Measurements from ENCODE around the gene MROH2A.

The MROH2A gene

DNA sequence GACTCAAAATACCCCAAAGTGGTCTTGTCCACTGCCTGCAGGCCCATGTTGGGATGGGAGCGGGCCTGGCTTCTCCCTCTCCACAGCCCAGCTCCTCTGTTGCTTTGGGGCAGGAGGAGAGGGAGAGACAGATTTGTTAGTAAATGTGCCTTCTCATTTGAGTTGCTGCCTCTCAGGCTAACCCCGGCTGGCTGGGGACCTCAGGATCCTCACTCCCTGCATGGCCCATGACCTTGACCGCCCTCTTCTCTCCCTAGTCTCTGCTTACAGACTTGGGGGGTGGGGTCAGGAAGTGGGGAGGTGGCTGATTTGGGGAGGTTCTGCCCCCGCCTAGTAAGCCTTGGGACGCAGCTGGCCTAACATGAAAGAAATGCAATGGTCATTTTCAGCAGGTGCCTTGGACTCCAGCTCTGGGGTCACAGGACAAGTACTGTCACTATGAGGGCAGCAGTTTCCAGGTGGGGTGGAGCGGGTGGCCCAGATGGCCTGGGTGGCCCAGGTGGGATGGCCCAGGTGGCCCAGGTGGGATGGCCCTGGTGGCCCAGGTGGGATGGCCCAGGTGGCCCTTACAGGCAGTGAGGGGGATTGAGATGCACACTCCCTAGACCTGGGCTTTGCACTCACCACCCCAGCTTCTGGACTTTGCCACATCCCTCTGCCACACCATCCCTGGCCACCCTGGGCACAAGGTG, 52.1 kb downstream of the MROH2A start:
- Histone ChIP-seq H3K4me2 (ENCODE audit: low read length) (no peak overlapping the region), H3K9me3 (ENCODE audit: insufficient read depth, low read length) (no peaks in the 10 kb centered on the region), H2AFZ (ENCODE audit: low read depth, low read length) (no peak overlapping the region), H3K4me3 (ENCODE audit: low read length) (no peak overlapping the region), H3K27me3 (ENCODE audit: low read depth, low read length) (no peaks in the 10 kb centered on the region), H3K27ac (ENCODE audit: low read length) (no peak overlapping the region), H3K79me2 (ENCODE audit: low read length) (no peaks in the 10 kb centered on the region), H4K20me1 (ENCODE audit: insufficient read depth, low read length) (peaks cover 2% of the 10 kb centered on the region; the same call in 1 of the 2 replicates), H3K36me3 (replicated peaks; ENCODE audit: low read depth, low read length) (peaks cover 7% of the 10 kb centered on the region), H3K4me1 (ENCODE audit: low read length) (no peaks in the 10 kb centered on the region), H3K9ac (ENCODE audit: low read length) (no peak overlapping the region)
- TF ChIP-seq, protein P1, sequence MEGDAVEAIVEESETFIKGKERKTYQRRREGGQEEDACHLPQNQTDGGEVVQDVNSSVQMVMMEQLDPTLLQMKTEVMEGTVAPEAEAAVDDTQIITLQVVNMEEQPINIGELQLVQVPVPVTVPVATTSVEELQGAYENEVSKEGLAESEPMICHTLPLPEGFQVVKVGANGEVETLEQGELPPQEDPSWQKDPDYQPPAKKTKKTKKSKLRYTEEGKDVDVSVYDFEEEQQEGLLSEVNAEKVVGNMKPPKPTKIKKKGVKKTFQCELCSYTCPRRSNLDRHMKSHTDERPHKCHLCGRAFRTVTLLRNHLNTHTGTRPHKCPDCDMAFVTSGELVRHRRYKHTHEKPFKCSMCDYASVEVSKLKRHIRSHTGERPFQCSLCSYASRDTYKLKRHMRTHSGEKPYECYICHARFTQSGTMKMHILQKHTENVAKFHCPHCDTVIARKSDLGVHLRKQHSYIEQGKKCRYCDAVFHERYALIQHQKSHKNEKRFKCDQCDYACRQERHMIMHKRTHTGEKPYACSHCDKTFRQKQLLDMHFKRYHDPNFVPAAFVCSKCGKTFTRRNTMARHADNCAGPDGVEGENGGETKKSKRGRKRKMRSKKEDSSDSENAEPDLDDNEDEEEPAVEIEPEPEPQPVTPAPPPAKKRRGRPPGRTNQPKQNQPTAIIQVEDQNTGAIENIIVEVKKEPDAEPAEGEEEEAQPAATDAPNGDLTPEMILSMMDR (IDR thresholded peaks at IDR 0.05; ENCODE audit: low read depth, low read length): no peak
- TF ChIP-seq EZH2phosphoT487 (IDR thresholded peaks at IDR 0.05; ENCODE audit: low read depth): no peak

DNA sequence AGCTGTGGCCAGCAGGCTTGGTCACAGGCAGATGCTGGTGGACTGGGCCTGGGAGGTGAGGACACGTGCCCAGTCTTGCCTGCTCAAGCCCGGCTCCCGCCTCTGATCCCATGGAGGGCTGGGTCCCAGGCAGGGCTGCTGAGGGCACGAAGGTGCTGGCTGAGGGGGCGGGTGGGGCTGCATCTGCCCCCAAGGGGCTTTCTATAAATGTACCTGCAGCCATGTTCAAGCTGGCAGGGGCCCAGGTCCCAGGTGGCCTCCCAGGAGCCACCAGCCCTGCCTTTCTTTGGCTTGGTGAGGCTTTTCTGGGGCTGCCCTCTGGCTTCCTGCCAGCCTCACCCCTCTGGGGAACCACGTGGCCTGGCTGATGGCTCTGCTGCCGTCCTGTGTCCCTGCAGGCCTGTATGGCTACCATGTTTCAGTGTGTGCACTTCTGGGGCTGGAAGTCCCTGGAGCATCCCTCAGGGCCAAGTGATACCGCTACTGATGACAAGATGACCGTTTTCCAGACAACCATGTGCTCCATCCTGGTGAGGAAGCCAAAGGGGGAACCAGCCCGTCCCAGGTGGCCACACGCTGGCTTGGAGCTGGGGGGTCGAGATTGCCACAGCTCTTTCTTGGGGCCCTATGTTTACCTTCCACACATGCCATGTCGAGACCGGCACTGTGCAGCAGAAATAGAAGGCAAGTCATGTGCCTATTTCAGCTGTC, 53.0 kb downstream of the MROH2A start:
- Histone ChIP-seq H4K20me1 (ENCODE audit: insufficient read depth, low read length) (peaks cover 3% of the 10 kb centered on the region; the same call in 1 of the 2 replicates), H3K4me1 (ENCODE audit: low read length) (no peaks in the 10 kb centered on the region), H3K27me3 (ENCODE audit: low read depth, low read length) (no peaks in the 10 kb centered on the region), H3K27ac (ENCODE audit: low read length) (no peak overlapping the region), H2AFZ (ENCODE audit: low read depth, low read length) (no peak overlapping the region), H3K36me3 (replicated peaks; ENCODE audit: low read depth, low read length) (peaks cover 16% of the 10 kb centered on the region), H3K79me2 (ENCODE audit: low read length) (peaks cover 3% of the 10 kb centered on the region), H3K4me2 (ENCODE audit: low read length) (no peak overlapping the region), H3K9ac (ENCODE audit: low read length) (no peak overlapping the region), H3K4me3 (ENCODE audit: low read length) (no peak overlapping the region), H3K9me3 (ENCODE audit: insufficient read depth, low read length) (no peaks in the 10 kb centered on the region)
- TF ChIP-seq, protein P1 (IDR thresholded peaks at IDR 0.05; ENCODE audit: low read depth, low read length): no peak
- no peak for TF ChIP-seq EZH2phosphoT487 (IDR thresholded peaks at IDR 0.05; ENCODE audit: low read depth)

DNA sequence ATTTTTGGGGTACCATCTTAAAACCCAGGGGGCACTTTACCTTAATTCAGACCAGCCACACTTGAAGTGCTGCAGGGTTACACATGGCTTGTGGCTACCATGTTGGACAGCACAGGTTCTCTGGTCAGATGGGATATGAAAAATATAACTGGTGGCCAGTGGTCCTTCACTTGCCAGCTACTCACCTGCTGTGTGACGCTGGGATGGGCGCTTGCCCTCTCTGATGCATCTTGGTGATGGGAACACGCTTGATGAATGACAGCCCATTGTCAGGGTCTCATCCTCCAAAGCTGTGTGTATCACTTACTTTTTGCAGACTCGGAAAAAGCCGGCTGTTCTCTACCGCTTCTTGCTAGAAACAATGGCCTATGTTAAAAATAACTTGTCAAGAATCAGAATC, 53.7 kb downstream of the MROH2A start:
- Histone ChIP-seq H3K27me3 (ENCODE audit: low read depth, low read length) (no peaks in the 10 kb centered on the region), H3K9me3 (ENCODE audit: insufficient read depth, low read length) (no peaks in the 10 kb centered on the region), H3K27ac (ENCODE audit: low read length) (no peak overlapping the region), H3K4me3 (ENCODE audit: low read length) (no peak overlapping the region), H3K9ac (ENCODE audit: low read length) (no peak overlapping the region), H3K79me2 (ENCODE audit: low read length) (peaks cover 10% of the 10 kb centered on the region), H3K4me1 (ENCODE audit: low read length) (no peaks in the 10 kb centered on the region), H4K20me1 (ENCODE audit: insufficient read depth, low read length) (peaks cover 3% of the 10 kb centered on the region; the same call in 1 of the 2 replicates), H3K4me2 (ENCODE audit: low read length) (no peak overlapping the region), H3K36me3 (replicated peaks; ENCODE audit: low read depth, low read length) (peaks cover 22% of the 10 kb centered on the region), H2AFZ (ENCODE audit: low read depth, low read length) (no peak overlapping the region)
- no peak for TF ChIP-seq EZH2phosphoT487 (IDR thresholded peaks at IDR 0.05; ENCODE audit: low read depth)
- TF ChIP-seq, protein P1 (IDR thresholded peaks at IDR 0.05; ENCODE audit: low read depth, low read length): no peak

DNA sequence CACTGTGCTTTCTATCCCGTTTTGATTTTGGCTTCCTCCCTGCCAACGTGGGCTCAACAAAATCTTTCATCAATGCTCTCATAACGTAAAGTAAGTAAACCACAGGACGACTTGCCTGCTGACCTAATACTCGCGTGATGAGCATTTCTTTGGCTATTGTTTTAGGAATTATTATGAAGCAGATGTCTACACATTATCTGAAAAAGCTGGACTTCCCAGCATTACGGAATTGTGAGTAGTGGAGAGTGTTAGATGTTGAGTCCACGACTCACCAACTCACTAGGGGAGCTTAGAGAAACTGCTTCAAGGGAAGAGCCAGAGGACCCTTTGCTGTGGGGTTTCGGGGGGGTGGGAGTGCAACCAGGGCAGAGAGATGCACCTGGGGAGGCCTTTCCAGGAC, 54.3 kb downstream of the MROH2A start:
- TF ChIP-seq, protein P1 (IDR thresholded peaks at IDR 0.05; ENCODE audit: low read depth, low read length): no peak
- no peak for TF ChIP-seq EZH2phosphoT487 (IDR thresholded peaks at IDR 0.05; ENCODE audit: low read depth)
- Histone ChIP-seq H2AFZ (ENCODE audit: low read depth, low read length) (no peak overlapping the region), H3K9ac (ENCODE audit: low read length) (no peak overlapping the region), H3K36me3 (replicated peaks; ENCODE audit: low read depth, low read length) (peaks cover 25% of the 10 kb centered on the region), H3K4me3 (ENCODE audit: low read length) (no peak overlapping the region), H3K79me2 (ENCODE audit: low read length) (peaks cover 14% of the 10 kb centered on the region), H3K27me3 (ENCODE audit: low read depth, low read length) (no peaks in the 10 kb centered on the region), H4K20me1 (ENCODE audit: insufficient read depth, low read length) (peaks cover 6% of the 10 kb centered on the region), H3K4me2 (ENCODE audit: low read length) (no peak overlapping the region), H3K4me1 (ENCODE audit: low read length) (no peaks in the 10 kb centered on the region), H3K9me3 (ENCODE audit: insufficient read depth, low read length) (no peaks in the 10 kb centered on the region), H3K27ac (ENCODE audit: low read length) (no peak overlapping the region)
